A549 (cell line): ENCODE measurements around the gene FRS2. TPM values are rescaled to one million over a fixed set of nuclear protein-coding genes. Genes with fewer than 3 reads are reported as not detected.

Experiments
- ATAC-seq, 2 experiments: fragments of 200-7000 bp in 1 of 2; fragments of >200 bp in 1 of 2; cut with Nextera tagmentation in 1 of 2; cut with Tn5 transposase in 1 of 2; 3 replicates each; pipeline versions ENCODE4 v1.8.0 to v1.9.1; 2018 to 2020; ENCODE audit warnings: mild to moderate bottlenecking in 1 of 2, moderate library complexity in 1 of 2
- CTCF ChIA-PET: fragments of 300-600 bp; sonication (Branson Sonifier 250); formaldehyde crosslinking; extraction: SDS; loops from one replicate; lab custom pipeline; 2021; ENCODE audit warnings: antibody characterized with exemption, inconsistent platforms; lab: Yijun Ruan, JAX
- POLR2A ChIA-PET: fragments of 350-600 bp; formaldehyde crosslinking; extraction: SDS; loops from one replicate; lab custom pipeline; 2021; ENCODE audit warnings: antibody characterized with exemption, inconsistent platforms; lab: Yijun Ruan, JAX
- DNase-seq, 2 experiments: peaks; one replicate each; pipeline versions ENCODE4 v3.0.0 to v3.0.0-alpha.2; 2011 to 2016; ENCODE audit warnings: low read depth in 1 of 2, low spot score in 1 of 2
- FAIRE-seq: peaks from 2 replicates; lab custom pipeline; 2011; peaks lifted over from hg19 to GRCh38; lab: Jason Lieb, UNC
- H3K27ac ChIP-seq, 2 experiments: fragments of >200 bp; sonication (Bioruptor Twin); formaldehyde crosslinking; 3 replicates each; pipeline ENCODE4 v1.5.1; 2016 to 2017
- H3K4me1 ChIP-seq: fragments of >200 bp; sonication (Bioruptor Twin); formaldehyde crosslinking; 3 replicates; pipeline ENCODE4 v1.6.1; 2016
- H3K4me2 ChIP-seq: fragments of >200 bp; sonication (Bioruptor Twin); formaldehyde crosslinking; 3 replicates; pipeline ENCODE4 v1.6.1; 2016
- H3K4me3 ChIP-seq: fragments of >200 bp; sonication (Bioruptor Twin); formaldehyde crosslinking; 3 replicates; pipeline ENCODE4 v1.5.1; 2016
- H3K9me3 ChIP-seq: fragments of >200 bp; sonication (Bioruptor Twin); formaldehyde crosslinking; 3 replicates; pipeline ENCODE4 v1.6.1; 2016
- ATOH8 ChIP-seq: fragments of 250-450 bp; sonication (Bioruptor Pico); IDR thresholded peaks from 2 replicates; pipeline ENCODE4 v1.5.0; 2020; ENCODE audit warnings: low read depth, mild to moderate bottlenecking, moderate library complexity
- BCL3 ChIP-seq: fragments of >200 bp; sonication (Bioruptor Twin); formaldehyde crosslinking; IDR thresholded peaks from 3 replicates; pipeline ENCODE4 v1.6.1; 2016
- CBX8 ChIP-seq: fragments of 200-600 bp; sonication (generic); IDR thresholded peaks from 2 replicates; pipeline ENCODE4 v1.6.1; 2016
- CEBPB ChIP-seq, 2 experiments: fragments of >200 bp in 1 of 2; sonication (Bioruptor Twin) in 1 of 2; formaldehyde crosslinking in 1 of 2; IDR thresholded peaks; 2 replicates each; pipeline ENCODE4 v1.6.1; 2012 to 2016
- CHD2 ChIP-seq: fragments of 150-350 bp; IDR thresholded peaks from 2 replicates; pipeline ENCODE4 v1.6.1; 2014; ENCODE audit warnings: low read length; ENCODE audit not compliant: partially characterized antibody
- CHD4 ChIP-seq: fragments of 200-600 bp; sonication (generic); IDR thresholded peaks from 2 replicates; pipeline ENCODE4 v1.6.1; 2016; ENCODE audit warnings: antibody characterized with exemption, mild to moderate bottlenecking, borderline replicate concordance
- CTCF ChIP-seq: fragments of >200 bp; sonication (Bioruptor Twin); formaldehyde crosslinking; IDR thresholded peaks from 3 replicates; pipeline ENCODE4 v1.5.1; 2016
- ELK1 ChIP-seq: fragments of 150-350 bp; IDR thresholded peaks from 2 replicates; pipeline ENCODE4 v1.6.1; 2014; ENCODE audit warnings: low read depth, mild to moderate bottlenecking, low read length
- EP300 ChIP-seq, 2 experiments: fragments of >200 bp; sonication (Bioruptor Twin); formaldehyde crosslinking; IDR thresholded peaks; 2 replicates in 1 of 2; 3 replicates in 1 of 2; pipeline ENCODE4 v1.6.1; 2016 to 2017
- FOSB ChIP-seq: fragments of 250-450 bp; sonication (Bioruptor Pico); IDR thresholded peaks from 2 replicates; pipeline ENCODE4 v1.5.0; 2020; ENCODE audit warnings: mild to moderate bottlenecking, moderate library complexity
- FOSL2 ChIP-seq, 2 experiments: fragments of 450-650 bp in 1 of 2; fragments of >200 bp in 1 of 2; sonication (Bioruptor Twin) in 1 of 2; formaldehyde crosslinking; IDR thresholded peaks; 2 replicates each; pipeline versions ENCODE4 v1.5.0 to v1.6.1; 2016 to 2020; ENCODE audit warnings: mild to moderate bottlenecking in 1 of 2, moderate library complexity in 1 of 2
- FOXS1 ChIP-seq: fragments of 250-450 bp; sonication (Bioruptor Pico); IDR thresholded peaks from 2 replicates; pipeline ENCODE4 v1.5.0; 2020; ENCODE audit warnings: mild to moderate bottlenecking, moderate library complexity
- GATA3 ChIP-seq: IDR thresholded peaks from 2 replicates; pipeline ENCODE4 v1.6.1; 2012; ENCODE audit warnings: borderline replicate concordance
- HEYL ChIP-seq: fragments of 250-450 bp; sonication (Bioruptor Pico); IDR thresholded peaks from 2 replicates; pipeline ENCODE4 v1.8.0; 2021; ENCODE audit warnings: mild to moderate bottlenecking, moderate library complexity
- HOXB13 ChIP-seq: fragments of 250-450 bp; sonication (Bioruptor Pico); IDR thresholded peaks from 2 replicates; pipeline ENCODE4 v1.5.0; 2020; ENCODE audit warnings: low read depth, mild to moderate bottlenecking, moderate library complexity
- JUN ChIP-seq, 2 experiments: fragments of >200 bp; sonication (Bioruptor Twin); formaldehyde crosslinking; IDR thresholded peaks; 2 replicates in 1 of 2; 3 replicates in 1 of 2; pipeline ENCODE4 v1.6.1; 2016 to 2017
- MAFK ChIP-seq: fragments of 450-650 bp; IDR thresholded peaks from 2 replicates; pipeline ENCODE4 v1.6.1; 2014; ENCODE audit not compliant: partially characterized antibody
- MYC ChIP-seq: IDR thresholded peaks from 2 replicates; pipeline ENCODE4 v1.6.1; 2012; ENCODE audit warnings: mild to moderate bottlenecking, inconsistent platforms, low read length, improper control_type of control experiment, borderline replicate concordance
- POLR2A ChIP-seq: IDR thresholded peaks from 2 replicates; pipeline ENCODE4 v1.6.1; 2012; ENCODE audit warnings: mild to moderate bottlenecking, low read length
- POLR2AphosphoS2 ChIP-seq: conservative IDR thresholded peaks from 2 replicates; pipeline ENCODE4 v1.6.1; 2012; ENCODE audit warnings: low read length, improper control_type of control experiment, inconsistent platforms
- RAD21 ChIP-seq, 2 experiments: fragments of >200 bp in 1 of 2; sonication (Bioruptor Twin) in 1 of 2; formaldehyde crosslinking in 1 of 2; IDR thresholded peaks in 1 of 2; conservative IDR thresholded peaks in 1 of 2; 2 replicates in 1 of 2; 3 replicates in 1 of 2; pipeline ENCODE4 v1.6.1; 2012 to 2018; ENCODE audit warnings: inconsistent platforms in 1 of 2
- RARB ChIP-seq: fragments of 250-450 bp; sonication (Bioruptor Pico); IDR thresholded peaks from 2 replicates; pipeline ENCODE4 v1.8.0; 2021; ENCODE audit warnings: mild to moderate bottlenecking, moderate library complexity
- SMC3 ChIP-seq: fragments of >200 bp; sonication (Bioruptor Twin); formaldehyde crosslinking; IDR thresholded peaks from 3 replicates; pipeline ENCODE4 v1.6.1; 2018; ENCODE audit warnings: inconsistent platforms
- SREBF2 ChIP-seq: fragments of 450-650 bp; IDR thresholded peaks from 2 replicates; pipeline ENCODE4 v1.6.1; 2014; ENCODE audit warnings: mild to moderate bottlenecking, moderate library complexity
- ZFP36 ChIP-seq: fragments of 450-650 bp; IDR thresholded peaks from 2 replicates; pipeline ENCODE4 v1.6.1; 2014; ENCODE audit warnings: borderline replicate concordance; ENCODE audit not compliant: partially characterized antibody
- ZNF302 ChIP-seq: fragments of 250-450 bp; sonication (Bioruptor Pico); IDR thresholded peaks from 2 replicates; pipeline ENCODE4 v1.9.0; 2021; ENCODE audit warnings: inconsistent platforms, mild to moderate bottlenecking, moderate library complexity
- WGBS: methylation state at CpG from one replicate; pipeline ENCODE4 v1.1.6; 2017; ENCODE audit errors: missing lambda C conversion rate; 5-methylcytosine and 5-hydroxymethylcytosine counted together
- polyA plus RNA-seq, 4 experiments: library from polyadenylated mRNA; depleted of rRNA in 3 of 4; stranded (reverse); fragments of >200 nt; fragmentation: RNase III in 1 of 4; extraction: RNeasy Plus Mini Kit Qiagen cat#74134 plus additional on column Dnase treatment in 1 of 4; gene quantifications; 2 replicates in 3 of 4; 3 replicates in 1 of 4; pipeline ENCODE4 v1.2.3, GENCODE V29; 2011 to 2017

Gene FRS2
- polyA plus RNA-seq, 2 of the 4 experiments (the other 2 are of a cell fraction), result 14.9 to 28.6 TPM

- TF ChIP-seq MYC, result no peak
- TF ChIP-seq ZNF302 (CRISPR knock-in tag), result peak; percentile 64; the same call in 1 of the 2 replicates
- 0 out of 2 replicates have a peak, but pooled peaks have one; percentile 55 for TF ChIP-seq RARB (CRISPR knock-in tag)
- TF ChIP-seq JUN (IDR thresholded peaks at IDR 0.05), result peak in 1 of 2 experiments; percentile 46; a peak in 2 of 5 replicates
- peak; percentile 45; the same call in 1 of the 2 replicates for TF ChIP-seq HOXB13 (CRISPR knock-in tag)
These were observed 99.9 kb downstream of the FRS2 start (continued) for GRCh38 chr12:69570000-69570516.

- DNase-seq, result peak; percentile 62 to 83
- peak in 1 of 2 experiments; percentile 74; a peak in 3 of 6 replicates for ATAC-seq
- ChIA-PET POLR2A (interaction anchor here (0.5 to 3.1 kb wide), 4 partner anchors 99 to 214 kb away, joined by 3 to 20 read pairs (median 5); partner anchors contain the start of gene FRS2), CTCF (interaction anchor here (0.6 to 5.1 kb wide), 36 partner anchors 9 to 213 kb away, joined by 3 to 78 read pairs (median 5); partner anchors contain the start of genes CCT2 and FRS2)
- Histone ChIP-seq H3K4me2 (peak overlapping the region; percentile 92), H3K4me3 (peak overlapping the region; percentile 22; the same call in 1 of the 3 replicates), H3K4me1 (peaks cover 39% of the 10 kb centered on the region), H3K9me3 (no peaks in the 10 kb centered on the region), H3K27ac (peak overlapping the region; percentile 74 to 89)
- TF ChIP-seq SMC3 (peak; percentile 91), CTCF (peak; percentile 91), SREBF2 (no peak), ATOH8 (CRISPR knock-in tag) (no peak), GATA3 (no peak), RAD21 (conservative IDR thresholded peaks at IDR 0.05 in 1 of 2, IDR thresholded peaks at IDR 0.05 in 1 of 2) (peak; percentile 81 to 88), MAFK (peak; percentile 79)
- FAIRE-seq, result no peak
- WGBS, result 16% methylated on average over 6 of the region's 6 CpGs
These were observed 100.6 kb downstream of the FRS2 start for GRCh38 chr12:69570545-69571399.

GRCh38 chr12:69575346-69575745 lies 105.2 kb downstream of the FRS2 start:
- Histone ChIP-seq H3K4me3 (no peak overlapping the region), H3K9me3 (no peaks in the 10 kb centered on the region), H3K27ac (no peak overlapping the region), H3K4me2 (no peak overlapping the region), H3K4me1 (peaks cover 11% of the 10 kb centered on the region)
- CTCF ChIA-PET, result interaction anchor here (1.2 to 2.1 kb wide), 2 partner anchors 10 to 187 kb away, joined by 3 to 7 read pairs; no protein-coding TSS in a partner anchor
- 94% methylated on average over 3 of the region's 3 CpGs for WGBS
- DNase-seq (no peak), ATAC-seq (no peak; a peak in 1 of 6 replicates), FAIRE-seq (no peak)
- POLR2A ChIA-PET, result interaction anchor here (1.1 kb wide), 1 partner anchor 9 kb away, joined by 3 read pairs; no protein-coding TSS in a partner anchor
- no peak for TF ChIP-seq FOSB
- no peak for TF ChIP-seq EP300 (IDR thresholded peaks at IDR 0.05)
- no peak for TF ChIP-seq CHD2
- no peak for TF ChIP-seq CEBPB (IDR thresholded peaks at IDR 0.05)
- TF ChIP-seq POLR2A, result no peak
- no peak for TF ChIP-seq ZFP36
- TF ChIP-seq CTCF, result no peak
- no peak for TF ChIP-seq CBX8
- TF ChIP-seq FOSL2 (IDR thresholded peaks at IDR 0.05), result no peak
- TF ChIP-seq FOSL2 (CRISPR knock-in tag; IDR thresholded peaks at IDR 0.05), result no peak
- TF ChIP-seq BCL3, result no peak
- no peak for TF ChIP-seq FOXS1 (CRISPR knock-in tag)
- no peak for TF ChIP-seq JUN (IDR thresholded peaks at IDR 0.05)
- TF ChIP-seq POLR2AphosphoS2, result no peak
- no peak for TF ChIP-seq GATA3
- no peak for TF ChIP-seq CHD4
- TF ChIP-seq ELK1, result no peak
- TF ChIP-seq HEYL (CRISPR knock-in tag), result no peak
